Urothelium cell line (cell line): ENCODE data around the gene TRIAP1.
"Not testable (repeated sequence)": the region's sequence is repeated elsewhere in the genome, so short reads cannot be mapped to it uniquely, and the experiment has no call there.

Experiments used
- DNase-seq: peaks from one replicate; pipeline ENCODE4 v3.0.0; 2011; ENCODE audit warnings: low spot score, mixed read lengths
- FAIRE-seq: peaks from 2 replicates; lab custom pipeline; 2011; peaks lifted over from hg19 to GRCh38; lab: Jason Lieb, UNC

TRIAP1 gene

DNA sequence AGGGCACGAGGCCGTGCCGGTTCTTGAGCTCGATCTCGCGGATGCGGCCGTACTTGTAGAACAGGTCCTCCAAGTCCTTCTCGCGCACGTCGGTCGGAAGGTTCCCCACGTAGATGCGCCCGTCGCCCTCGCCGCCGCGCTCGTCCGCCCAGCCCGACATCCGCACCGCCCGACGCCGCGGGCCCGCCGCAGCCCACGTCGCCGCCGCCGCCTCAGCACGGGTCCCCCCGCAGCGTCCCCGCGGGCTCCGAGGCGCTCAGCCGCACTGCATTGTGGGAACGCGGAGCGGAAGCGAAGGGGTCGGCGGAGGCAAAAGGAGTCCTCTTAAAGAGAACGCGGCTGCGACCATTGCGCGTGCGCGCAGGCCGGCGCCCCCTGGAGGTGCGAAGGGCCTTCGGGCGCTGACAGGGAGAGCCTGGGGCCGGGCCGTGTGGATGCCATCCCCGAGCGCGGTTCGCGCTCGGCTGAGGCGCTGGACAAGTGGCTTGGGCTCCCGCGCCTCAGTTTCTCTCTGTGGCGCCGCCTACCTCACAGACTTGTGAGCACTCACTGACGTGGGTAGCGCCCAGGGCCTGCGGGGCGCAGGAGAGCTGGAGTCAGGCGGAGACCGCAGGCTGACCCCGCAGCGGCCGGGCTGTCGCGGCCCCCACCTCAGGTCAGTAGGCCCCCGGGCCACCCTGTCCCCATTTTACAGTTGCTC lies 23.4 kb upstream of the TRIAP1 start, which contains the start of gene SRSF9:
Gene SRSF9, minus strand, starts transcription at position 299 of the 700 bp plus-strand sequence. Its CDS starts 139 bp downstream, at position 160.
- no peak for FAIRE-seq
- peak; percentile 98 for DNase-seq

DNA sequence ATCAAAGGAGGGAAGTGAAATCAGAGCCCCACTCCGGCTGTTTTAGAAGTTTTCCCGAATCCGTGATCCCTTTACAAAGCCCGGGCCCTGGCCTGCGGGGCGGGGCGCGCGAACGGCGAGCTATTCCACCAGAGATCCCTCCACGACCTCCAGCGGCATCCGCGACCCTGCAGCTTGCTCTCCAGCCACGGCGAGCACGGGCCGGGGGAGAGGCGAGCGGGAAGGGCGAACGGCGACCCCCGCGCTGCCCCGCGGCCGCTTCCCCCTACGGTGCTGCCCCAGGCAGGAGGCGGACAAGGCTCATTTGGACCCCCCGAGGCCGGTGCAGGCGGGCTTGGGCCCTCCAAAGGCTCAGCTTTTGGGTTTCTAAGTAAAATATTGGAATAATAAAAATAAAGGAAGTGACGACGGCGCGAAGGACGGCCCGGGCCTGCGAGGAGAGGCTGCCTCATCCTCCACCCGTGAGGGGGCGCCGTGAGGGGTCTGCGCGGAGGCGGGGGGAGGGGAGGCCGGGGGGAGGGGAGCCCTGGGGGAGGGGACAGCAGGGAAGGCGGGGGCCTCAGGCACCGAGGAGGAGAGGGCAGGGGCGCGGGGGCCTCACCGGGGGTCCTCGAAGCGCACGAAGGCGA lies 22.8 kb upstream of the TRIAP1 start:
- peak; percentile 32 for DNase-seq
- FAIRE-seq = no peak

DNA sequence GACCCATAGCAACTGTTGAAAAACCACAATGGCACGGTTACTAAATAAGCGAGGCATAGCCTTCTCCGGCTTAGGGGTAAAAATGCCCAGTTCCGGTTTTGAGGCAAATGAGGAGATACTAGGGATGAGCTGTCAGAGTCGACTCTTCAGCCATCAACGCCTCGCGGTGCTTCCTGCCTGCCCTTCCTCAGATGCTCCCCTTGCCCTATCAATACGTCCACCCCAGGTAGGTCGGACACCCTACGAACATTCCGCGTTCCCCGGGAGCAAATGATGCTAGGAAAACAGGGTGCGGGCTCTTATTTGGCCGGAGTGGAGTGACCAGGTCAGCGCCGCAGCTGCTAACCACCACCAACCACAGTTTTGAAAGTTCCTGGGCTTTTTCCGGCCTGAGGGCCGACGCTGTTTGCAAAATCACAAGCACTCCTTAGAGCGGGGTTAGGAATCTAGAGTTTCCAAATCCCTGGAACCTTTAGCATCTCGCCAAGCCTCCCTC lies 22.2 kb upstream of the TRIAP1 start:
- DNase-seq (no peak), FAIRE-seq (no peak)

DNA sequence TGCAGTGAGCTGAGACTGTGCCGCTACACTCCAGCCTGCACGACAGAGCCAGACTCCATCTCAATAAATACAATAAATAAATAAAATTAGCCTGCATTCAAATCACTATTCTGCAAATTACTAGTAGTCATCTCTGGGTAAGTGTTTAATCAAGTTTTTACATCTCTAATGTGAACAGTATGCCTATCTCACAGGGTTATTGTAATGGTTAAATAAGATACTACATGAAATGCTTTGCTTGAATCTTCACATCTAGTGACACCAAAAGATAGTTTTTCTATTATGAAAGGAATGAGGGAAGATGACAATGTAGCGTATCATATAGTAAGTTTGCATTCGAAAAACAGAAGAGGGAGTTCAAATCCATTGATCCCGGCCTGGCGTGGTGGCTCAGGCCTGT lies 21.3 kb upstream of the TRIAP1 start:
- FAIRE-seq = no peak
- no peak for DNase-seq

DNA sequence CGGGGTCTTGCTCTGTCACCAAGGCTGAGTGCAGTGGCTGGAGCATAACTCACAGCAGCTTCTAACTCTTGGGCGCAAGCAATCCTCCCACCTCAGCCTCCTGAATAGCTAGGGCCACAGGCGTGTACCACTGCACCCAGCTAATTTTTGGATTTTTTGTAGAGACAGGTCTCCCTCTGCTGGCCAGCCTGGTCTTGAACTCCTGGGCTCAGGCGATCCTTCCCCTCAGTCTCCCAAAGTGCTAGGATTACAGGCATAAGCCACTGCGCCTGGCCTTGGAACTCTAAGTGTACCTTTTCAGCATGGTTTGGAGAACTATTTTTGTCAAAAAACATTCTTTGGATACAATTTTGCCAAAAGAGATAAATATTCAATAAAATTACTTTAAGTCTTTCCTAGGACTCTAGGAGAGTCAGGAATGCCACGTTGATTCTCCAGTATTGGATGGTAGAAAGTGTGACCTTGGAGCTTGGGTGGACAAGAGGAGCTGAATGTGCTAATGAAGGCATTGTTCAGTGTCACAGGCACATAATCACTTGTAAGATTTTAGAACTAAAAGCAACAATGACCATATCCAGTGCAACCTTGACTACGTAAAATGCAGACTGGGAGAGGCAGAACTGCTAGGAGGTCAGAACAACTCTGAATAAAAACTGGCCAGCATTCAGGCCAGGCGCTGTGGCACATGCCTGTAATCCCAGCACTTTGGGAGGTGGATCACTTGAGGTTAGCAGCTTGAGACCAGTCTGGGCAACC lies 20.6 kb upstream of the TRIAP1 start:
- DNase-seq = no peak
- FAIRE-seq = no peak

- DNase-seq (no peak), FAIRE-seq (no peak)
Measured at GRCh38 chr12:120465756-120466155, 19.6 kb upstream of the TRIAP1 start.

GRCh38 chr12:120463712-120464111 lies 17.5 kb upstream of the TRIAP1 start:
- no peak for FAIRE-seq
- no peak for DNase-seq

- FAIRE-seq (no peak), DNase-seq (no peak)
Measured at GRCh38 chr12:120462099-120462640, 16.0 kb upstream of the TRIAP1 start.

- DNase-seq = no peak
- no peak for FAIRE-seq
Measured at GRCh38 chr12:120460157-120460556, 14.0 kb upstream of the TRIAP1 start.

DNA sequence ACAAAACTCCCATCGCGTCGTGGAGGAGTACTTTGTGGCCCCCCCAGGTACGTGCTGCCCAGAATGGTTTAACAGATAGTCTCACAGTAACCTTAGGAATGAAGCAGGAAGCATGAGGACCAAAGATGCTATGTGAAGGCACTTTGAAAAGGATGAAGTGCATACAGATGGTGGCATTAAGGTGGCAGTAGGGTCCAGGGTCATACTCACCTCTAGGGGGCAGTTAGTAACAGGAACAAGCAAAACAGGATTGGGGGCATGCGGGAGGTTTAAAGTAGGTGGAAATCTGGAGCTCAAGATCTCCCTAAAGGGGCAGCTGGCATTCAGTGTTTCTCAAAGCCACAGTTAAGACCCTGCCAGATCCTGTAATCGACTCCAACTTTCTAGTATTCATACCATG lies 10.9 kb upstream of the TRIAP1 start:
- DNase-seq = no peak
- FAIRE-seq = no peak

- FAIRE-seq = no peak
- DNase-seq = no peak
Measured at GRCh38 chr12:120455302-120455701, 9.1 kb upstream of the TRIAP1 start.

GRCh38 chr12:120453977-120454376 lies 7.8 kb upstream of the TRIAP1 start:
- no peak for FAIRE-seq
- DNase-seq = no peak

DNA sequence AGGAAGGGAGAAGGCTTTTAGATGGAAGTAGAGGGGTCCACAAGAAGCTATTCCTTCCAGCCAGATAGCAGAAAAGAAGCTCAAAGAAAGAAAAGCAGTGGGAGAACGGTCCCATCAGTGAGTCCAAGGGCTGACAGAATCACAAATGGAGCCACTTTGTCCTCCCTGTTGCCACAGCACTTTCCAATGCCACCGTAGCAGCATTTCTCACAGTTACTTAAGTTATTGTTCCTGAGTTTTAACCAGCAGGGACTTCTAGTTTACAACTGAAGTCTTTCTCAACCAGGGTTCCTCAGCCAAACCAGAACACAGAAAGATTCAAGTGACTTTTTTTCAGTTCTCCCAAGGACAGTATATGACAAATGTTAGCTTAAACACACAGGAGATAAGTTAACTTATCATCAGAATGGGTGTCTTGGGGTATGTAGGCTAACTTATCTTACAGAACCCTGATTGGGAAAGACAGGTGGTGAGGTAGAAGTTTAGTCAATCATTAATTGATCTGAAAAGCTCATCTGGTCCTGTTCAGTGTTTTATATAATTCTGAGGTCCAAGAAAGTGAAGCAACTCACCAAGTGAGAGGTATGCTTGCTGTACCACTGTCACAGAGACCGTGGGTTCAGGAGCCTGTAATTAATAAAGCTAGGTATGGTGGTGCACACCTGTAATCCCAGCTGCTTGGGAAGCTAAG lies 7.0 kb upstream of the TRIAP1 start:
- FAIRE-seq (no peak), DNase-seq (no peak)

DNA sequence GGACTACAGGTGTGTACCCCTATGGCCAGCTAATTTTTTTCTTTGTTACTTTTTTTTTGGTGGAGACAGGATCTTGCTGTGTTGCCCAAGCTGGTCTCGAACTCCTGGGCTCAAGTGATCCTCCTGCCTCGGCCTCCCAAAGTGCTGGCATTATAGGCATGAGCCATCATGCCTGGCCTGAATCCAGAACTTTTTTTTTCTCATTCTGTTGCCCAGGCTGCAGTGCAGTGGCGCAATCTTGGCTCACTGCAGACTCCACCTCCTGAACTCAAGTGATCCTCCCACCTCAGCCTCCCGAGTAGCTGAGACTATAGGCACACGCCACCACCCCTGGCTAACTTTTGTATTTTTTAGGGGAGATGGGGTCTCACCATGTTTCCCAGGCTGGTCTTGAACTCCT lies 6.3 kb upstream of the TRIAP1 start:
- not testable (repeated sequence) for FAIRE-seq, DNase-seq

DNA sequence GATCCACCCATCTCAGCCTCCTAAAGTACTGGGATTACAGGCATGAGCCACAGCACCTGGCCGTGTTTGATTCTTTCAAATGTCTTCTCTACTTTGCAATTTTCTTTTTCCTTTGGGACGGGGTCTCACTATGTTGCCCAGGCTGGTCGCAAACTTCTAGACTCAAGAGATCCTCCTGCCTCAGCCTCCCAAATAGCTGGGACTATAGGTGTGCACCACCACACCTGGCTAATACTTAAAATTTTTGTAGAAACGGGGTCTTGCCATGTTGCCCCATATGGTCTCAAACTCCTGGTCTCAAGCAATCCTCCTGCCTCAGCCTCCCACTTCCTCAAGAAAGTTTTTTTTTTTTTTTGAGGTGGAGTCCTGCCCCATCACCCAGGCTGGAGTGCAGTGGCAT lies 1.8 kb upstream of the TRIAP1 start:
- DNase-seq (no peak), FAIRE-seq (no peak)

GRCh38 chr12:120446844-120447178 lies 627 bp upstream of the TRIAP1 start:
- DNase-seq, FAIRE-seq: not testable (repeated sequence)

- DNase-seq (no peak), FAIRE-seq (no peak)
Measured at GRCh38 chr12:120444676-120445075, 1.5 kb downstream of the TRIAP1 start.

- peak; percentile 81 for DNase-seq
Measured at GRCh38 chr12:120439646-120440247, 6.4 kb downstream of the TRIAP1 start.

GRCh38 chr12:120438495-120439198 lies 7.5 kb downstream of the TRIAP1 start:
- no peak for DNase-seq

More at GRCh38 chr12:120439646-120440247, 6.4 kb downstream of the TRIAP1 start:
- no peak for FAIRE-seq

More at GRCh38 chr12:120438495-120439198, 7.5 kb downstream of the TRIAP1 start:
- no peak for FAIRE-seq
